Thymus (tissue), 11 donors: ENCODE results near the gene HOXD12. TPM values are rescaled to one million over a fixed set of nuclear protein-coding genes. Genes with fewer than 3 reads are reported as not detected.

Source experiments
- DNase-seq, 9 donors: peaks; one replicate each; pipeline ENCODE4 v3.0.0-alpha.2; 2013; ENCODE audit warnings: low spot score in 9 of 9, low read depth in 6 of 9, missing footprints in 1 of 9
- H3K27ac ChIP-seq, 2 donors: one replicate each; pipeline ENCODE4 v1.5.1; 2013; ENCODE audit warnings: control low read depth in 1 of 2, low read depth in 1 of 2, low read length in 1 of 2, mild to moderate bottlenecking in 1 of 2, moderate library complexity in 1 of 2
- H3K27me3 ChIP-seq, 2 donors: one replicate each; pipeline ENCODE4 v1.5.1; 2013; ENCODE audit warnings: low read length in 1 of 2; ENCODE audit not compliant: control insufficient read depth in 2 of 2, insufficient read depth in 1 of 2
- H3K36me3 ChIP-seq, 2 donors: one replicate each; pipeline ENCODE4 v1.5.1; 2013; ENCODE audit warnings: low read length in 1 of 2, mild to moderate bottlenecking in 1 of 2, moderate library complexity in 1 of 2; ENCODE audit not compliant: control insufficient read depth in 2 of 2, insufficient read depth in 2 of 2
- H3K4me1 ChIP-seq, 2 donors: one replicate each; pipeline ENCODE4 v1.5.1; 2013; ENCODE audit warnings: low read length in 2 of 2; ENCODE audit not compliant: control insufficient read depth in 2 of 2, insufficient read depth in 2 of 2
- H3K4me3 ChIP-seq, 2 donors: one replicate each; pipeline ENCODE4 v1.5.1; 2013; ENCODE audit warnings: low read length in 2 of 2, control low read depth in 1 of 2, mild to moderate bottlenecking in 1 of 2
- H3K9me3 ChIP-seq, 2 donors: one replicate each; pipeline ENCODE4 v1.5.1; 2013; ENCODE audit warnings: low read length in 1 of 2, mild to moderate bottlenecking in 1 of 2; ENCODE audit not compliant: control insufficient read depth in 2 of 2, insufficient read depth in 1 of 2
- WGBS: extraction: QIAGEN DNeasy Blood & Tissue Kit; methylation state at CpG from one replicate; pipeline ENCODE4 v1.1.7; 2013; 5-methylcytosine and 5-hydroxymethylcytosine counted together
- polyA plus RNA-seq: library from polyadenylated mRNA; stranded (reverse); fragments of 200-250 nt; gene quantifications from one replicate; pipeline ENCODE4 v1.2.3, GENCODE V29; 2013
- total RNA-seq: library from RNA; stranded (reverse); fragments of 120-200 nt; gene quantifications from one replicate; pipeline ENCODE4 v1.2.4, GENCODE V29; 2013
- donor health status: healthy.

Gene HOXD12
- total and polyA plus RNA-seq, 2 donors: not detected

DNA sequence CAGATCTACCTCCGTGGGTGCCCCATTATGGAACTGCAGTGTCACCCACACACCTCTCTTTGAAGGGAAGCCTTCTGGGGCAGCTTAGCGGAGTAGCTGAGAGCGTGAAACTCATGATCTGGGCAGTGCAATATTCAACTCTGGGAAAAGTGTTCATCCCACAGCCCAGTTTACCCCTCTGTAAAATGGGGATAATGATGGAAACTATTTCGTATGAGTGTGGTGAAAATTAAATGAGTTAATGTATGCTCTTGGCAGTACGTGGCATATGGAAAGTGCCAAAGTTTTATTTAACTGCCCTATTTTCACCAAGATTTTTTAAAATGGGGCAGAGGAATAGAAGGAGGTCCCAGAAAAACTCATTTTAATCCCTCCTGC lies 27.3 kb upstream of the HOXD12 start:
- no peak overlapping the region for H3K4me3 ChIP-seq
- peaks cover 74 to 100% of the 10 kb centered on the region in 2 donors for H3K27me3 ChIP-seq
- no peak for DNase-seq
- no peaks in the 10 kb centered on the region for H3K36me3 ChIP-seq
- H3K27ac ChIP-seq: no peak overlapping the region
- 32% methylated on average over 5 of the region's 5 CpGs for WGBS
- peaks cover 0 to 2% of the 10 kb centered on the region in 2 donors for H3K4me1 ChIP-seq
- peaks cover 0 to 4% of the 10 kb centered on the region in 2 donors for H3K9me3 ChIP-seq

DNA sequence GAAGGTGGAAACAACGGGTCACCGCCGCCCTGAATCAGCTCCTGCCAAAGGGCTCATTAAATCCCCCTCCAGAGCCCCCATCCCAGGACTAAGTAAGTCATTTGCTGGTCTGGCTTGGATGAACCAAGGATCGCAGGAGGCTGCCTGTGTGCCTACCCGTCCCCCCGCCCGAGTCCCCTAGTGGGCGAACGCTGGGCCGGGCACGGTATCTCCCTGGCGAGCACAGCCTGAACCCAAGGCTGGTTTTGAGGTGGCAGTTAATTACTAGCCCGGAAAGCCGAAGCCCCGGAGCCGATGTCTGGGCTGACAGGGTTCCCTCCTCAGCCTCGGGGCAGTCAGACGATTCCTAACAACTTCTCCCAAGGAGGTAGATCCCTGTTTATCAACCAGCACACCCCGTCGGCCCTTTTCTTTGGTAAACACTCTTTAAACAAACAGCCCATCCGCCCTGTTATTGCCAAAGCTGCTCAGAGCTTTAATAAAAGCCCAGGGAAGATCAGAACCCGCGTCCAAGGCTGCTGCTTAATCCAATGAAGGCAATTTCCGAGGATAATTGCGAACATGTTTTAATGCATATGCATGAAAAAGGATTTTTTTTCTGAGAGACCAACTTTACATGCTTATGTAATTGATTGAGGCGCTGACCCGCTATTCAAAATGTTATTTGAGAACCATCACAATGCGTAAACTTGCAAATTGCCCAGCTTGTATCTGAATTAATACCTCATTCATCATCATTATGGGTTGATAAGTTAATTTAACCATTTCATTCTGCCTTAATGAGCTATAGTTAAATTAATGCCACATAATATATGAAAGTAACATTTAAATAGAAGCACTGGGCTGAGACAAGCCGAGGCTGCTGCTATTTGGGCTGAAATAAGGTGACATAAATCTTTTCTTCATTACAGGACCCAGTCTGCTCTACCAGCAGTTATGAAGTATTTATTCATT lies 26.4 kb upstream of the HOXD12 start:
- no peaks in the 10 kb centered on the region for H3K4me1 ChIP-seq
- peaks cover 66 to 99% of the 10 kb centered on the region in 2 donors for H3K27me3 ChIP-seq
- no peaks in the 10 kb centered on the region for H3K36me3 ChIP-seq
- peaks cover 0 to 2% of the 10 kb centered on the region in 2 donors for H3K9me3 ChIP-seq
- no peak for DNase-seq
- WGBS: 6% methylated on average over 29 of the region's 29 CpGs
- H3K4me3 ChIP-seq: no peak overlapping the region
- no peak overlapping the region for H3K27ac ChIP-seq

DNA sequence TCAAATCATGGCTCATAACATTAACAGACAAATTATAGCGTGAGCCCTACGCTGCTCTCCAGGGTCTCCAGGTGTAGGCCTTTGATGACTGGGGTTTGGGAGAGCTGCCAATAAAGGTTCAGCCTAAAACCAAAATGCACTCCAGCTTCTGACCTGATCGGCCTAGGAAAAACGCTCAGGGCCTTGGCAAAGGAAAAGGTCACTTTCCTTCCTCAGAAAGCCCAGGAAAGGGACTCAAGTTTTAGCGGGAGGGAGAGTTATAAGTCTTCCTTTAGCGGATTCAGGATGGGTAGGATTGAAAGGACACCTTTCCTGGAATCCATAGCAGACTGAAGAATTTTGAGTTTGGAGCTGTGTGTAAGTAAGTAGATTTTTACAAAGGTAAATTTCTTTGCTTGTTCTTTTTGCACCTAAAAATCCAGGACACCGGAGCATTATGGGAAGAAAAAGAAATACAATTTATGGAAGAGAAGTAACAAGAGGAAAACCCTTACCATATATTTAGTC lies 24.6 kb upstream of the HOXD12 start:
- Histone ChIP-seq H3K27me3 (peaks cover 75 to 99% of the 10 kb centered on the region in 2 donors), H3K36me3 (no peaks in the 10 kb centered on the region), H3K9me3 (peaks cover 1 to 5% of the 10 kb centered on the region in 2 donors), H3K4me3 (no peak overlapping the region), H3K27ac (no peak overlapping the region), H3K4me1 (peaks cover 0 to 8% of the 10 kb centered on the region in 2 donors)
- DNase-seq: no peak
- 18% methylated on average over 7 of the region's 7 CpGs for WGBS

DNA sequence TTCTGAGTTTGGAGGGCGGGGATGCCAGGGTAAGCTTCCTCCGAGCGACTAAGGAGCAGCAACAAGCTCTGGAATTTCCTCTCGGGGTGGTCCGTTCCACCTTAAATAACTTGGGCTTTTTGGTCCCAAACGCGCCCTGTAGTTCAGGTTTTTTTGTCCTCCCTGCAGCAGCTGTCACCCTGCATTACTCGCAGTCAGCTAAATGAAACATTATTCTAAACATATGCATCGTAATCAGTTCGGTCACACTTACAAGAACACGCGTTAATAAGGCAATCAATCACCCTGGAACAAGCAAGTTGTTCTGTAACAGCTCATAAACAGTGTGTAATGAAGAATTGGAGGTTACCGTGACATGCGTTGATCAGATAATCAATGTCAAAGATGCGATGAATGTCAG lies 24.1 kb upstream of the HOXD12 start:
- H3K4me1 ChIP-seq: peaks cover 3 to 8% of the 10 kb centered on the region in 2 donors
- H3K27ac ChIP-seq: no peak overlapping the region
- peaks cover 3 to 7% of the 10 kb centered on the region in 2 donors for H3K9me3 ChIP-seq
- H3K36me3 ChIP-seq: no peaks in the 10 kb centered on the region
- no peak overlapping the region for H3K4me3 ChIP-seq
- WGBS: 12% methylated on average over 15 of the region's 15 CpGs
- H3K27me3 ChIP-seq: peaks cover 80 to 99% of the 10 kb centered on the region in 2 donors
- no peak for DNase-seq

DNA sequence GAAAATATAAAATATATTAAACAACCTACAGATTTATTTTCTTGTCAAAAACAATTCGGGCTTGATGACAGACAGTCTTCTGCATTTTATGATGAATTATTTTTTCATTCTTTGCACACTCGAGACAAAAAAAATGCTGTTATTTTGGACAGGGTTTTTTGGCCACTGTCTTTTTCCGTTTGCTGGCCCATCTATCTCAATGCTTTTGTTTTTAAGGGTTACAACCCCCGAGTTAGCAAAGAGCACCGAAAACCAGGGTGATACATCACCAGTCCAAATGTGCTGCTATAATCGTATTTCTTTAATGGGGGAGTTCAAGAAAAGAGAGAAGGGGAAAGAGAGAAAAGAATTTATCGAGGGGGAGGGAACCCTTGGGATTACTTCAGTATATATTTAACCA lies 23.5 kb upstream of the HOXD12 start:
- whole genome bisulfite sequencing: 24% methylated on average over 7 of the region's 7 CpGs
- no peak overlapping the region for H3K4me3 ChIP-seq
- H3K9me3 ChIP-seq: peaks cover 7 to 13% of the 10 kb centered on the region in 2 donors
- H3K36me3 ChIP-seq: no peaks in the 10 kb centered on the region
- H3K27ac ChIP-seq: no peak overlapping the region
- H3K27me3 ChIP-seq: peaks cover 81 to 99% of the 10 kb centered on the region in 2 donors
- no peak for DNase-seq
- peaks cover 4 to 8% of the 10 kb centered on the region in 2 donors for H3K4me1 ChIP-seq

DNA sequence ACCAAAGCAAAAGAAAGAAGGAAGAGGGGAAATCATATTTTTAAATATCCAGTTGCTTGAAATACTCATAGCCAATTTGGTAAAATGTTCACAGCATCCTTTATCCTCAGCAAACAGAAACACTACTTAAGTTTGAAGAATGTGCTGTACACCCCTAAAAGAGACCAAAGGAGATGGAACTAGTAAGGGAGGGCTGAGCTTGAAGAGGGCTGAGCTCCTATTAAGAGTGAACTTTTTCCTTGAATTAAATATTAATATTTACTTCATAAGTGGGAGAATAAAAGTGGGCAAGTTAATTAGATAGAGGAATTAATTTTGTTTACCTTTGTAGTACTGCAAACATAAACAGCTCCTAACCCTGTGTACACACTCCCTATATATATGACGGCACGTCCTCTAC lies 22.8 kb upstream of the HOXD12 start:
- peaks cover 7 to 16% of the 10 kb centered on the region in 2 donors for H3K9me3 ChIP-seq
- no peak for DNase-seq
- no peak overlapping the region for H3K27ac ChIP-seq
- H3K4me1 ChIP-seq: peaks cover 4 to 8% of the 10 kb centered on the region in 2 donors
- H3K36me3 ChIP-seq: no peaks in the 10 kb centered on the region
- 42% methylated on average over 2 of the region's 2 CpGs for WGBS
- no peak overlapping the region for H3K4me3 ChIP-seq
- H3K27me3 ChIP-seq: peaks cover 84 to 99% of the 10 kb centered on the region in 2 donors

DNA sequence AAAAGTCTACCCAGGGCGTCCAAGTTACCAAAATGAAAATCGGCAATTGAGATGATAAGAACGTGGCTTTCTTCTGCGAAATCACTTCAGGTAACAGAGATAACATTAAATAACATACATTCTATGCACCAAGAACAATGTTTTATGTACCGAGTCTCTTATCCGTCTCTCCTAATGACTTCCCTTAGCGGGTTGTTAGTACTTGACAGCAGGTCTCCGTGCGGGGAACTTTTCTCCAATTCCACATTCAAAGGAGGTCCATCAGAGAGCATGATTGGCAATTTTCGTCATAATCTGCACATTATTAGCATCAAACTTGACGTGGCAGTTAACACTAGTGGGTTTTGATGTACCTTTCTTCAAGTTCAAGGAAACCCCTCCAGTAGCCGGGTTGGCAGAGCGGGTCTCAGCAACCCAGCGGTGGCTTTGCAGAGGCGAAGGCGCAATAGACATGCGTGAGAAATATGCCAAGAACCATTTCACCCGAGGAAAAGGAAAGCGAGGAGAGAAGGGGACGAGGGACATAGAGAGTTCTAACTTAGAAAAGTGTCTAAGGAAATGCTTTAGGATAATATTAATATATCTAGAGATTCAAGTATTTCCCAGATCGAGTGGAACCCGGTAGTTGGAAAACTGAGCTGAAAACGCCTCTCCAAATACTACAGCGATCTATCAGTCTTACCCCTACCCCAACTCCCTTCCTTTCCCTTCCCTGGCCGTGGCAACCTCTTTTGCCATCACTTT lies 20.9 kb upstream of the HOXD12 start:
- H3K36me3 ChIP-seq: no peaks in the 10 kb centered on the region
- H3K4me3 ChIP-seq: no peak overlapping the region
- DNase-seq: no peak
- H3K27ac ChIP-seq: no peak overlapping the region
- H3K9me3 ChIP-seq: peaks cover 15 to 26% of the 10 kb centered on the region in 2 donors
- H3K27me3 ChIP-seq: peaks cover 83 to 99% of the 10 kb centered on the region in 2 donors
- WGBS: 11% methylated on average over 25 of the region's 25 CpGs
- H3K4me1 ChIP-seq: peaks cover 4 to 8% of the 10 kb centered on the region in 2 donors

DNA sequence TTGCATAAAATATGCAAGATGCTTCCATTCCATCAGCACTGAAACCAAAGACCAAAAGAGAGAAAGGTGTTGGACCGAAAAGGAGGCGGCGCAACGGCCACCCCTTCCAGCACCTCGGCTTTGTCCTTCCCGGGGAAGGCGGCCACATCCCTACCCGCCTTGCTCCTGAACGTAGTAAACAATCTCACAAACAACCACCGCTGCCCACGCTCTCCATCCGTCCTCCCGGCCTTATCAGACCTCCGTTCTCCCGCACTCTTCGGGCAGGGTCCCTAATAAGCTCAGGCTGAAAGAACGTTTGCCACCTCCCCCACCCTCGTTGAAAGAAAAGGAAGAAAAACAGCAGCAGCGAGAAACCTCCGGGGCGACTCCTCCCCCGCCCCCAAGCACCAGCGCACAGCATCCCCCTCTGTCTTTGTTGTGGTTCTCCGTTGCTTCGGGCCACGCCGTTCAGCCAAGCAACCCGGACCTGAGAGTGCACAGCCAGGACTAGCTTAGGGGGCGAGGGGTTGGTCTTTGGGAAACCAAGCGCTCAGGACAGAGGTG lies 20.2 kb upstream of the HOXD12 start:
- H3K4me3 ChIP-seq: no peak overlapping the region

More for the DNA sequence above, 20.2 kb upstream of the HOXD12 start:
- Histone ChIP-seq H3K27ac (no peak overlapping the region), H3K36me3 (no peaks in the 10 kb centered on the region), H3K27me3 (peaks cover 87 to 99% of the 10 kb centered on the region in 2 donors), H3K9me3 (peaks cover 15 to 26% of the 10 kb centered on the region in 2 donors), H3K4me1 (peaks cover 4 to 8% of the 10 kb centered on the region in 2 donors)
- no peak for DNase-seq
- 8% methylated on average over 30 of the region's 30 CpGs for WGBS
